Mammary epithelial cell (primary cell): ENCODE data around the gene ZEB2.

Source experiments
- CTCF ChIP-seq, 2 donors: IDR thresholded peaks in 1 of 2; conservative IDR thresholded peaks in 1 of 2; 2 replicates each; pipeline ENCODE4 v1.5.1; 2011 to 2012; ENCODE audit warnings: inconsistent platforms in 2 of 2, low read length in 2 of 2, mild to moderate bottlenecking in 2 of 2, control low read depth in 1 of 2, low read depth in 1 of 2; ENCODE audit not compliant: insufficient read depth in 1 of 2; ENCODE audit errors: extremely low read depth in 1 of 2
- EZH2 ChIP-seq: IDR thresholded peaks from 2 replicates; pipeline ENCODE4 v1.6.1; 2012; ENCODE audit warnings: low read length, inconsistent platforms, borderline replicate concordance

- no peak for TF ChIP-seq CTCF (conservative IDR thresholded peaks at IDR 0.05 in 1 of 2, IDR thresholded peaks at IDR 0.05 in 1 of 2; ENCODE audit: extremely low read depth in 1 of 2, insufficient read depth in 1 of 2, low read depth in 1 of 2, low read length in 2 of 2)
- no peak for TF ChIP-seq EZH2
These were observed 25.9 kb upstream of the ZEB2 start for GRCh38 chr2:144545787-144546186.
